NCI-H2029 treated with DMSO at 0.1 percent for 48 hours (cell line): ENCODE data around the gene NIPAL4.
"Not testable (repeated sequence)": the region's sequence is repeated elsewhere in the genome, so short reads cannot be mapped to it uniquely, and the experiment has no call there.

ENCODE experiments used
- DNase-seq: peaks from one replicate; lab custom pipeline; 2025; lab: John Stamatoyannopoulos, UW

The NIPAL4 gene

GRCh38 chr5:157463621-157464518, 3.9 kb downstream of the NIPAL4 start:
- DNase-seq: no peak

GRCh38 chr5:157464519-157465171, 4.6 kb downstream of the NIPAL4 start:
- no peak for DNase-seq

- DNase-seq: no peak
Measured at GRCh38 chr5:157468293-157468965, 8.4 kb downstream of the NIPAL4 start.

- no peak for DNase-seq
Measured at GRCh38 chr5:157469073-157469472, 9.1 kb downstream of the NIPAL4 start.

- DNase-seq: no peak
Measured at GRCh38 chr5:157469687-157470086, 9.7 kb downstream of the NIPAL4 start.

GRCh38 chr5:157470631-157471030, 10.6 kb downstream of the NIPAL4 start:
- DNase-seq: no peak

- DNase-seq: no peak
Measured at GRCh38 chr5:157471709-157472108, 11.7 kb downstream of the NIPAL4 start.

GRCh38 chr5:157473383-157474320, 13.6 kb downstream of the NIPAL4 start:
- no peak for DNase-seq

- no peak for DNase-seq
Measured at GRCh38 chr5:157475432-157475831, 15.4 kb downstream of the NIPAL4 start.

GRCh38 chr5:157476702-157477408, 16.8 kb downstream of the NIPAL4 start:
- DNase-seq: peak; percentile 47

- no peak for DNase-seq
Measured at GRCh38 chr5:157477814-157478494, 17.9 kb downstream of the NIPAL4 start.

GRCh38 chr5:157478726-157479125, 18.7 kb downstream of the NIPAL4 start:
- DNase-seq: no peak

- no peak for DNase-seq
Measured at GRCh38 chr5:157479166-157479565, 19.2 kb downstream of the NIPAL4 start.

- DNase-seq: no peak
Measured at GRCh38 chr5:157479612-157480510, 19.8 kb downstream of the NIPAL4 start.

- no peak for DNase-seq
Measured at GRCh38 chr5:157481265-157481664, 21.3 kb downstream of the NIPAL4 start.

- no peak for DNase-seq
Measured at GRCh38 chr5:157481666-157482065, 21.7 kb downstream of the NIPAL4 start.

- not testable (repeated sequence) for DNase-seq
Measured at GRCh38 chr5:157482702-157483101, 22.7 kb downstream of the NIPAL4 start.

GRCh38 chr5:157484768-157485167, 24.8 kb downstream of the NIPAL4 start:
- DNase-seq: no peak

GRCh38 chr5:157485340-157485739, 25.3 kb downstream of the NIPAL4 start:
- DNase-seq: no peak
